SH-SY5Y (cell line): ENCODE measurements around the gene DUOX1.

Experiments
- GATA2 ChIP-seq: IDR thresholded peaks from 2 replicates; pipeline ENCODE4 v1.6.1; 2011; ENCODE audit warnings: mild to moderate bottlenecking, low read depth, low read length
- GATA3 ChIP-seq: IDR thresholded peaks from 2 replicates; pipeline ENCODE4 v1.6.1; 2011; ENCODE audit warnings: low read depth, mild to moderate bottlenecking, low read length, moderate library complexity

DNA sequence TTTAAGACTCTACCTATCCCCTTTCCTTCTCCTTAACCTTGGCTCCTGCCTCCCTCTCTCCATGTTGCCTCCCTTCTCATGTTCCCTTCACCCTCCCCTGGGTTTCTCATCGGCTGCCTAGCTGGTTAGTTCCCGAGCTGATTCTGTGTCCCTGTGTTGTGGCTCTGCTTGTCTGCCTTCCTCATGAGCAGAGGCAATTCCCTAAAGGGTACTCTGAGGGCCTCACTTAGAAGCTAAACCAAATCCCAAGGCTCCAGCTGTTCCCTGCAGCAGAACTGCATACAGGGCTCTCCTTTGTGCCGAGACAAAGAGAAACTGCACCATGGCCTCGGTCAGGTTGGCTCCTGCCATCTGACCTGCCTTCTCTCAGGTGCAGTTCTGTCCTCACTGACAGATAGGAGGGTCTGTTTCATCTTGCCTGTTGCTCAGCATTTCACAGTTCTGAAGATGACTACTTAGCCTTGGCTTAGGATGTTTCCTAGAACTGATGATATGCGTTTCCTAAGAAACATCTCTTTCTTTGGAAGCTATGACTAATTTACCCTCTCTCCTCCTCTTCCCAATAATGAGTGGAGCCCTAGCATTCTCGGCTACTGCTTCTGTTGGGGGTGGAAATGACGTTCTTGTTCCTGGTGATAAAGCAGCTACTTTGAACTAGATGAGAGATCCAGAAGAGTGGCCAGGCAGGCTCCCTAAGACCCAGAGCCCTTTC lies 27.1 kb downstream of the DUOX1 start:
- TF ChIP-seq GATA2 (no peak), GATA3 (no peak)
